CD14-positive monocyte (primary cell): ENCODE measurements around the gene CAV2. TPM values are rescaled to one million over a fixed set of nuclear protein-coding genes. Genes with fewer than 3 reads are reported as not detected.

Source experiments
- DNase-seq, 3 donors: peaks; one replicate each; pipeline ENCODE4 v3.0.0-alpha.2; 2011 to 2022
- H2AFZ ChIP-seq: 2 replicates; pipeline ENCODE4 v1.6.0; 2012; ENCODE audit warnings: mild to moderate bottlenecking, low read depth, low read length, inconsistent platforms; ENCODE audit not compliant: insufficient read depth, poor library complexity, severe bottlenecking
- H3K27ac ChIP-seq, 2 donors: 1 replicate in 1 of 2; 2 replicates in 1 of 2; pipeline ENCODE4 v1.5.1; 2012 to 2013; ENCODE audit warnings: low read length in 2 of 2, control low read depth in 1 of 2, inconsistent platforms in 1 of 2, low read depth in 1 of 2, mild to moderate bottlenecking in 1 of 2
- H3K27me3 ChIP-seq, 2 donors: one replicate each; pipeline versions ENCODE4 v1.6.0 to v1.6.1; 2011 to 2013; ENCODE audit warnings: low read length in 2 of 2; ENCODE audit not compliant: control insufficient read depth in 2 of 2, insufficient read depth in 2 of 2
- H3K36me3 ChIP-seq, 2 donors: replicated peaks in 1 of 2; 1 replicate in 1 of 2; 2 replicates in 1 of 2; pipeline versions ENCODE4 v1.5.1 to v1.6.1; 2012 to 2013; ENCODE audit warnings: low read length in 2 of 2, control low read depth in 1 of 2, inconsistent platforms in 1 of 2, mild to moderate bottlenecking in 1 of 2; ENCODE audit not compliant: insufficient read depth in 2 of 2, control insufficient read depth in 1 of 2
- H3K4me1 ChIP-seq, 2 donors: 1 replicate in 1 of 2; 2 replicates in 1 of 2; pipeline versions ENCODE4 v1.5.1 to v1.6.1; 2012 to 2013; ENCODE audit warnings: low read length in 2 of 2, control low read depth in 1 of 2, inconsistent platforms in 1 of 2, mild to moderate bottlenecking in 1 of 2, moderate library complexity in 1 of 2; ENCODE audit not compliant: insufficient read depth in 2 of 2, control insufficient read depth in 1 of 2
- H3K4me2 ChIP-seq: replicated peaks from 2 replicates; pipeline ENCODE3; 2012; ENCODE audit warnings: low read length, moderate library complexity, mild to moderate bottlenecking; ENCODE audit not compliant: poor library complexity, severe bottlenecking; ENCODE audit errors: extremely low read depth
- H3K4me3 ChIP-seq, 3 experiments: fragments of 200-600 bp in 1 of 3; sonication (generic) in 1 of 3; replicated peaks in 1 of 3; 1 replicate in 2 of 3; 2 replicates in 1 of 3; pipeline ENCODE4 v1.5.1; 2011 to 2013; ENCODE audit warnings: low read length in 3 of 3, mild to moderate bottlenecking in 3 of 3, control low read depth in 2 of 3, low read depth in 2 of 3, inconsistent platforms in 1 of 3, moderate library complexity in 1 of 3
- H3K79me2 ChIP-seq: 2 replicates; pipeline ENCODE4 v1.6.0; 2012; ENCODE audit warnings: mild to moderate bottlenecking, control low read depth, inconsistent platforms, low read length, moderate library complexity; ENCODE audit not compliant: insufficient read depth
- H3K9ac ChIP-seq: 2 replicates; pipeline ENCODE4 v1.6.0; 2017; ENCODE audit warnings: low read length, mild to moderate bottlenecking; ENCODE audit not compliant: insufficient read depth, poor library complexity, severe bottlenecking
- H3K9me3 ChIP-seq, 2 donors: replicated peaks in 1 of 2; 1 replicate in 1 of 2; 2 replicates in 1 of 2; pipeline versions ENCODE4 v1.5.1 to v1.6.1; 2012 to 2013; ENCODE audit warnings: low read length in 2 of 2, control low read depth in 1 of 2; ENCODE audit not compliant: control insufficient read depth in 1 of 2, insufficient read depth in 1 of 2
- H4K20me1 ChIP-seq: 2 replicates; pipeline ENCODE4 v1.6.0; 2012; ENCODE audit warnings: mild to moderate bottlenecking, low read length, control low read depth, moderate library complexity; ENCODE audit not compliant: insufficient read depth
- H3K27ac Mint-ChIP-seq, 7 donors: one replicate each; pipeline ENCODE4 v1.8.0; 2020; ENCODE audit warnings: mild to moderate bottlenecking in 7 of 7, mixed read lengths in 7 of 7, moderate library complexity in 6 of 7, inconsistent platforms in 2 of 7
- H3K27me3 Mint-ChIP-seq, 3 donors: one replicate each; pipeline ENCODE4 v1.8.0; 2021 to 2022; ENCODE audit warnings: low read depth in 3 of 3, mild to moderate bottlenecking in 3 of 3, mixed read lengths in 3 of 3, moderate library complexity in 3 of 3, inconsistent platforms in 1 of 3
- H3K36me3 Mint-ChIP-seq, 2 donors: one replicate each; pipeline ENCODE4 v1.8.0; 2020; ENCODE audit warnings: mixed read lengths in 2 of 2, inconsistent platforms in 1 of 2, mild to moderate bottlenecking in 1 of 2
- H3K4me1 Mint-ChIP-seq: one replicate; pipeline ENCODE4 v1.8.0; 2020; ENCODE audit warnings: mild to moderate bottlenecking, mixed read lengths
- H3K4me3 Mint-ChIP-seq, 2 donors: one replicate each; pipeline ENCODE4 v1.8.0; 2020; ENCODE audit warnings: mild to moderate bottlenecking in 2 of 2, mixed read lengths in 2 of 2, moderate library complexity in 1 of 2
- H3K9me3 Mint-ChIP-seq, 7 donors: one replicate each; pipeline ENCODE4 v1.8.0; 2020 to 2022; ENCODE audit warnings: mixed read lengths in 7 of 7, mild to moderate bottlenecking in 6 of 7, moderate library complexity in 6 of 7, inconsistent platforms in 2 of 7
- CTCF ChIP-seq: fragments of 200-600 bp; IDR thresholded peaks from one replicate; pipeline ENCODE4 v1.8.0; 2022; ENCODE audit warnings: antibody characterized with exemption, mild to moderate bottlenecking
- WGBS: methylation state at CpG from one replicate; pipeline ENCODE4 v1.1.5; 2013; ENCODE audit warnings: missing lambda C conversion rate; ENCODE audit not compliant: insufficient coverage; 5-methylcytosine and 5-hydroxymethylcytosine counted together
- intact Hi-C, 2 donors: fragments of 100-400 bp; cut with micrococcal nuclease; formaldehyde crosslinking; loops; one replicate each; pipeline versions ENCODE4 v1.15.0 to v1.15.1; 2023
- polyA plus RNA-seq, 3 donors: library from polyadenylated mRNA; depleted of rRNA in 1 of 3; unstranded in 2 of 3; stranded (reverse) in 1 of 3; fragments of 300-500 nt in 2 of 3; fragments of >200 nt in 1 of 3; fragmentation: Illumina TruSeq in 2 of 3; gene quantifications; 1 replicate in 2 of 3; 2 replicates in 1 of 3; pipeline ENCODE4 v1.2.3, GENCODE V29; 2012 to 2021

CAV2 gene
- polyA plus RNA-seq, 3 donors, result 0.19 TPM; not detected in 2

- Histone ChIP-seq H3K4me2 (no peak overlapping the region), H3K27ac (no peak overlapping the region), H3K79me2 (no peaks in the 10 kb centered on the region), H3K36me3 (no peaks in the 10 kb centered on the region), H3K4me1 (no peaks in the 10 kb centered on the region), H3K9ac (no peak overlapping the region), H4K20me1 (no peaks in the 10 kb centered on the region), H3K4me3 (no peak overlapping the region), H3K27me3 (no peaks in the 10 kb centered on the region), H2AFZ (no peak overlapping the region), H3K9me3 (peaks cover 0 to 5% of the 10 kb centered on the region in 2 donors)
- intact Hi-C loops, result no loop called here
- H3K27me3 Mint-ChIP-seq, result peaks cover 1 to 3% (median 2%) of the 10 kb centered on the region in 3 donors
- no peak for DNase-seq
- H3K27ac Mint-ChIP-seq, result no peak overlapping the region
- no peak for TF ChIP-seq CTCF
- H3K4me1 Mint-ChIP-seq, result no peaks in the 10 kb centered on the region
- no peak overlapping the region for H3K4me3 Mint-ChIP-seq
- peaks cover 3 to 13% (median 4%) of the 10 kb centered on the region in 7 donors for H3K9me3 Mint-ChIP-seq
- H3K36me3 Mint-ChIP-seq, result no peaks in the 10 kb centered on the region
- no CpG with 5 or more reads among the region's 3 CpGs for WGBS
These were observed 42.4 kb downstream of the CAV2 start for GRCh38 chr7:116541951-116542350.

DNA sequence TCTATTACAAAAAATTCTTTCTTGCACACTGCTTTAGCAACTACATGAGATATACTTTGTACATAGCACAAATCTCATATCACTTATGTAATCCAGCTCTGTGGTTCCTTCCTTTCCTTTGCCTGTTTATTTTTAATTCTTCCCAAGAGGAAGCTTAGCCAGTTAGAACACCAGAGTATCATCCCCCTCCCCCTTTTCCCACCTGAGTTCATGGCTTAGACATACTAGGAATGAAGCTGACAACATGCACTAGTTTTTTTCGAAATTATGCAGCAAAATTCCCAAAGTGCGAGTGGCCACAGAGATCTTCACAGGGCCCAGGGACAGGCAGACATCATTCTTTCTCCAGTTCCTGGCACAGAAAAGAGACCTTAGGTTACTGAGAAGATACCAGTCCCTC is 43.1 kb downstream of the CAV2 start:
- no peak overlapping the region for H2AFZ ChIP-seq
- H3K36me3 ChIP-seq, result no peaks in the 10 kb centered on the region
- no peak overlapping the region for H3K27ac ChIP-seq
- Mint-ChIP-seq H3K27ac (no peak overlapping the region), H3K9me3 (peaks cover 3 to 10% (median 4%) of the 10 kb centered on the region in 7 donors), H3K36me3 (no peaks in the 10 kb centered on the region), H3K4me3 (no peak overlapping the region), H3K27me3 (peaks cover 1 to 3% (median 2%) of the 10 kb centered on the region in 3 donors), H3K4me1 (no peaks in the 10 kb centered on the region)
- WGBS, result 95% methylated on average over 2 of the region's 2 CpGs
- H3K79me2 ChIP-seq, result no peaks in the 10 kb centered on the region
- H3K9me3 ChIP-seq, result peaks cover 0 to 5% of the 10 kb centered on the region in 2 donors
- no peaks in the 10 kb centered on the region for H3K4me1 ChIP-seq
- H3K9ac ChIP-seq, result no peak overlapping the region
- H4K20me1 ChIP-seq, result no peaks in the 10 kb centered on the region
- intact Hi-C loops, result no loop called here
- DNase-seq, result no peak
- H3K4me3 ChIP-seq, result no peak overlapping the region
- no peak overlapping the region for H3K4me2 ChIP-seq
- H3K27me3 ChIP-seq, result no peaks in the 10 kb centered on the region
- TF ChIP-seq CTCF, result no peak
